Measurements from ENCODE around the gene NDUFAF3. TPM values are rescaled to one million over a fixed set of nuclear protein-coding genes. Genes with fewer than 3 reads are reported as not detected.

NDUFAF3 gene
- total RNA-seq, 2 donors from 2014 or later, result 182 to 297 TPM

- no peaks in the 10 kb centered on the region for H3K27me3 ChIP-seq
- peaks cover 81% of the 10 kb centered on the region for H3K36me3 ChIP-seq
- no peak for TF ChIP-seq CTCF (IDR thresholded peaks at IDR 0.05)
- H3K9me3 ChIP-seq, result no peaks in the 10 kb centered on the region
- H3K27ac ChIP-seq, result no peak overlapping the region
- no peak for DNase-seq (ENCODE audit: low spot score)
- H3K4me3 ChIP-seq, result no peak overlapping the region
- no peaks in the 10 kb centered on the region for H3K4me1 ChIP-seq
These were observed 39.2 kb upstream of the NDUFAF3 start for GRCh38 chr3:48982686-48983085.

- H3K27me3 ChIP-seq, result no peaks in the 10 kb centered on the region
- H3K27ac ChIP-seq, result no peak overlapping the region
- peaks cover 77% of the 10 kb centered on the region for H3K36me3 ChIP-seq
These were observed 38.8 kb upstream of the NDUFAF3 start for GRCh38 chr3:48983096-48983495.

GRCh38 chr3:48984663-48985062 is 37.3 kb upstream of the NDUFAF3 start:
- H3K27ac ChIP-seq, result no peak overlapping the region
- no peak for TF ChIP-seq CTCF (IDR thresholded peaks at IDR 0.05)
- no peak overlapping the region for H3K4me3 ChIP-seq
- H3K9me3 ChIP-seq, result no peaks in the 10 kb centered on the region
- peaks cover 62% of the 10 kb centered on the region for H3K36me3 ChIP-seq
- no peaks in the 10 kb centered on the region for H3K27me3 ChIP-seq
- DNase-seq (ENCODE audit: low spot score), result no peak
- peaks cover 0 to 9% of the 10 kb centered on the region in 2 donors for H3K4me1 ChIP-seq

More at GRCh38 chr3:48983096-48983495, 38.8 kb upstream of the NDUFAF3 start:
- DNase-seq (ENCODE audit: low spot score), result no peak
- Histone ChIP-seq H3K9me3 (no peaks in the 10 kb centered on the region), H3K4me1 (no peaks in the 10 kb centered on the region), H3K4me3 (no peak overlapping the region)
- no peak for TF ChIP-seq CTCF (IDR thresholded peaks at IDR 0.05)

- no peak for DNase-seq (ENCODE audit: low spot score)
- Histone ChIP-seq H3K27ac (no peak overlapping the region), H3K36me3 (peaks cover 49% of the 10 kb centered on the region), H3K4me1 (peaks cover 0 to 11% of the 10 kb centered on the region in 2 donors), H3K27me3 (no peaks in the 10 kb centered on the region), H3K9me3 (no peaks in the 10 kb centered on the region), H3K4me3 (no peak overlapping the region)
- no peak for TF ChIP-seq CTCF (IDR thresholded peaks at IDR 0.05)
These were observed 36.0 kb upstream of the NDUFAF3 start for GRCh38 chr3:48985831-48986376.

GRCh38 chr3:48989126-48989795 is 32.7 kb upstream of the NDUFAF3 start:
- TF ChIP-seq CTCF (IDR thresholded peaks at IDR 0.05), result no peak
- H3K27me3 ChIP-seq, result no peaks in the 10 kb centered on the region
- H3K36me3 ChIP-seq, result peaks cover 20% of the 10 kb centered on the region
- H3K4me1 ChIP-seq, result peaks cover 0 to 25% of the 10 kb centered on the region in 2 donors
- H3K4me3 ChIP-seq, result peak overlapping the region; percentile 64 to 90
- peak overlapping the region; percentile 84 to 93 for H3K27ac ChIP-seq
- H3K9me3 ChIP-seq, result no peaks in the 10 kb centered on the region
- DNase-seq (ENCODE audit: low spot score), result no peak
